Glutamatergic neuron (in vitro differentiated cells): Measurements from ENCODE around the gene ADARB2. TPM values are rescaled to one million over a fixed set of nuclear protein-coding genes. Genes with fewer than 3 reads are reported as not detected.

ENCODE experiments used
- DNase-seq: peaks from one replicate; pipeline ENCODE4 v3.0.0; 2022
- H3K27ac Mint-ChIP-seq: one replicate; pipeline ENCODE4 v1.8.0; 2020; ENCODE audit warnings: mild to moderate bottlenecking, mixed read lengths, inconsistent platforms; ENCODE audit not compliant: unreplicated experiment
- H3K27me3 Mint-ChIP-seq: one replicate; pipeline ENCODE4 v1.8.0; 2020; ENCODE audit warnings: mild to moderate bottlenecking, moderate library complexity, mixed read lengths, inconsistent platforms; ENCODE audit not compliant: unreplicated experiment
- H3K36me3 Mint-ChIP-seq: one replicate; pipeline ENCODE4 v1.8.0; 2020; ENCODE audit warnings: mild to moderate bottlenecking, mixed read lengths, inconsistent platforms; ENCODE audit not compliant: unreplicated experiment
- H3K4me1 Mint-ChIP-seq: one replicate; pipeline ENCODE4 v1.8.0; 2020; ENCODE audit warnings: mild to moderate bottlenecking, low read depth, mixed read lengths, inconsistent platforms; ENCODE audit not compliant: unreplicated experiment
- H3K4me3 Mint-ChIP-seq: one replicate; pipeline ENCODE4 v1.8.0; 2020; ENCODE audit warnings: mild to moderate bottlenecking, mixed read lengths, inconsistent platforms; ENCODE audit not compliant: unreplicated experiment
- H3K9me3 Mint-ChIP-seq: one replicate; pipeline ENCODE4 v1.8.0; 2020; ENCODE audit warnings: mild to moderate bottlenecking, moderate library complexity, mixed read lengths, inconsistent platforms; ENCODE audit not compliant: unreplicated experiment
- CTCF ChIP-seq: fragments of 200-600 bp; sonication (generic); IDR thresholded peaks from one replicate; pipeline ENCODE4 v1.5.0; 2021; ENCODE audit not compliant: partially characterized antibody, unreplicated experiment
- total RNA-seq: library from RNA; stranded (reverse); fragmentation: NEBNext Ultra II Directional; extraction: Animal tissue kit (Norgen Biotek cat#: 25700); gene quantifications from one replicate; pipeline ENCODE4 v1.2.1, GENCODE V29; 2021; ENCODE audit not compliant: unreplicated experiment

Gene ADARB2
- total RNA-seq, 1 donor from 2014 or later, result 20.6 TPM

- no peak for DNase-seq
- Mint-ChIP-seq H3K9me3 (peaks cover 3% of the 10 kb centered on the region), H3K27ac (no peak overlapping the region), H3K27me3 (peaks cover 2% of the 10 kb centered on the region), H3K4me3 (no peak overlapping the region), H3K4me1 (peaks cover 17% of the 10 kb centered on the region), H3K36me3 (no peaks in the 10 kb centered on the region)
- TF ChIP-seq CTCF, result no peak
Observed at GRCh38 chr10:1677307-1677939, 59.9 kb downstream of the ADARB2 start.

GRCh38 chr10:1674501-1674900, 62.8 kb downstream of the ADARB2 start:
- DNase-seq, result no peak
- peaks cover 2% of the 10 kb centered on the region for H3K27me3 Mint-ChIP-seq
- peaks cover 2% of the 10 kb centered on the region for H3K9me3 Mint-ChIP-seq
- H3K36me3 Mint-ChIP-seq, result no peaks in the 10 kb centered on the region
- H3K4me3 Mint-ChIP-seq, result no peak overlapping the region
- peaks cover 4% of the 10 kb centered on the region for H3K4me1 Mint-ChIP-seq
- no peak for TF ChIP-seq CTCF
- H3K27ac Mint-ChIP-seq, result no peak overlapping the region

GRCh38 chr10:1673568-1674345, 63.6 kb downstream of the ADARB2 start:
- no peak overlapping the region for H3K27ac Mint-ChIP-seq
- no peak for TF ChIP-seq CTCF
- H3K27me3 Mint-ChIP-seq, result peaks cover 2% of the 10 kb centered on the region
- H3K4me3 Mint-ChIP-seq, result no peak overlapping the region
- H3K4me1 Mint-ChIP-seq, result no peaks in the 10 kb centered on the region
- H3K36me3 Mint-ChIP-seq, result no peaks in the 10 kb centered on the region
- no peak for DNase-seq
- H3K9me3 Mint-ChIP-seq, result peaks cover 2% of the 10 kb centered on the region

GRCh38 chr10:1672001-1672781, 65.1 kb downstream of the ADARB2 start:
- TF ChIP-seq CTCF, result no peak
- Mint-ChIP-seq H3K9me3 (peaks cover 2% of the 10 kb centered on the region), H3K36me3 (no peaks in the 10 kb centered on the region), H3K4me1 (peaks cover 5% of the 10 kb centered on the region), H3K4me3 (no peak overlapping the region), H3K27ac (no peak overlapping the region), H3K27me3 (peaks cover 2% of the 10 kb centered on the region)
- no peak for DNase-seq
